ENCODE results near the gene NOP9. TPM values are rescaled to one million over a fixed set of nuclear protein-coding genes. Genes with fewer than 3 reads are reported as not detected.
A peak's percentile ranks its signal among the peaks of the same experiment; 100 is the strongest.

Gene NOP9
- total and polyA plus RNA-seq, 2 experiments from 2014 or later, result 2.5 to 23.7 TPM

DNA sequence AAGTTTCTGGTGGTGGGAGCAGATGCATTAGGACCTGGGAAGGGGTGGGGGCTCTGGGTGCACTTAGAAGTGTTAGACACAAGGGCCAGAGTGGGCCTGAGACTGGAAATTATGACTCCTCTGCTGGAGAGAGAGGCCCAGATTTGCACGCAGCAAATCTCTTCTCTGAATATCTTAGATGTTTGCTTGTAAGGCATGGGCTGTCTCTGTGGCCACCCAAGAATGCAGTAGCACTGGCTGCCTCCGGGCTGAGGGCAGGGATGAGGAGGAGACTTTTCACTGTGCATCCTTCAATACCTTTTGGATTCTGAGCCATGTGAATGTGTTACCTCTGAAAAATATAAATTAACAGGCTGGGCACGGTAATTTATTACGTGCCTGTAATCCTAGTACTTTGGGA lies 14.3 kb upstream of the NOP9 start:
- Histone ChIP-seq H3K9me2 (ENCODE audit: insufficient read depth) (no peaks in the 10 kb centered on the region), H3K4me2 (ENCODE audit: unreplicated experiment) (no peak overlapping the region), H3K9ac (no peak overlapping the region), H3K27ac (no peak overlapping the region), H3K27me3 (replicated peaks; ENCODE audit: insufficient read depth) (no peaks in the 10 kb centered on the region), H3K4me1 (ENCODE audit: insufficient read depth) (peaks cover 7% of the 10 kb centered on the region; the same call in 1 of the 2 replicates), H4K20me1 (ENCODE audit: insufficient read depth) (no peaks in the 10 kb centered on the region), H3K9me3 (ENCODE audit: low read depth) (no peaks in the 10 kb centered on the region), H3K4me3 (no peak overlapping the region), H3F3A (ENCODE audit: insufficient read depth) (no peaks in the 10 kb centered on the region), H3K79me2 (ENCODE audit: insufficient read depth) (no peaks in the 10 kb centered on the region), H2AFZ (no peak overlapping the region), H3K36me3 (ENCODE audit: low read depth) (no peaks in the 10 kb centered on the region)
- no peak for TF ChIP-seq EZH2phosphoT487 (IDR thresholded peaks at IDR 0.05; ENCODE audit: insufficient read depth, low read depth)
- TF ChIP-seq EZH2 (IDR thresholded peaks at IDR 0.05; ENCODE audit: insufficient read depth, poor library complexity, severe bottlenecking), result no peak
- 33 to 42% methylated on average over 4 of the region's 4 CpGs for WGBS, 2 experiments (ENCODE audit: low coverage in 1 of 2, low lambda C conversion rate in 2 of 2, missing lambda C conversion rate in 2 of 2)
- peak; percentile 45 for DNase-seq
- in situ Hi-C loops (cut with MboI), result no loop called here

DNA sequence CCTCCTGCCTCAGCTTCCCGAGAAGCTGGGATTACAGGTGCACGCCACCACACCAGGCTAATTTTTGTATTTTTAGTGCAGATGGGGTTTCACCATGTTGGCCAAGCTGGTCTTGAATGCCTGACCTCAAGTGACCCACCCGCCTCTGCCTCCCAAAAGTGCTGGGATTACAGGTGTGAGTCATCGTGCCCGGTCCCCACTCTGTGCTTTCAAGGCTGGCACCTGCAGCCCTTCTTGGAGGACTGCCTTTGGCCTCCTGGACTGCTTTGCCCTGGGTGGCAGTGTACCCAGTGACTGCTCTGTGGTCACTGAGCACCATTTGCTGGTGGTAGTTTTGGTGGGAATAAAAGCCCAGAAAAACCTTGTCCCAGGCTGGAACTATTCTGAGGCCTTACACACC lies 12.7 kb upstream of the NOP9 start:
- no peak for TF ChIP-seq EZH2 (IDR thresholded peaks at IDR 0.05; ENCODE audit: insufficient read depth, poor library complexity, severe bottlenecking)
- DNase-seq, result no peak
- in situ Hi-C loops (cut with MboI), result no loop called here
- Histone ChIP-seq H3K4me3 (no peak overlapping the region), H3K4me1 (ENCODE audit: insufficient read depth) (no peaks in the 10 kb centered on the region), H3K9me2 (ENCODE audit: insufficient read depth) (no peaks in the 10 kb centered on the region), H3K9me3 (ENCODE audit: low read depth) (no peaks in the 10 kb centered on the region), H3K79me2 (ENCODE audit: insufficient read depth) (no peaks in the 10 kb centered on the region), H3K9ac (no peak overlapping the region), H3K27ac (no peak overlapping the region), H3K36me3 (ENCODE audit: low read depth) (no peaks in the 10 kb centered on the region), H3K27me3 (replicated peaks; ENCODE audit: insufficient read depth) (no peaks in the 10 kb centered on the region), H2AFZ (no peak overlapping the region), H3F3A (ENCODE audit: insufficient read depth) (no peaks in the 10 kb centered on the region), H4K20me1 (ENCODE audit: insufficient read depth) (no peaks in the 10 kb centered on the region), H3K4me2 (ENCODE audit: unreplicated experiment) (no peak overlapping the region)
- 97 to 100% methylated on average over 5 of the region's 5 CpGs for WGBS, 2 experiments (ENCODE audit: low coverage in 1 of 2, low lambda C conversion rate in 2 of 2, missing lambda C conversion rate in 2 of 2)

DNA sequence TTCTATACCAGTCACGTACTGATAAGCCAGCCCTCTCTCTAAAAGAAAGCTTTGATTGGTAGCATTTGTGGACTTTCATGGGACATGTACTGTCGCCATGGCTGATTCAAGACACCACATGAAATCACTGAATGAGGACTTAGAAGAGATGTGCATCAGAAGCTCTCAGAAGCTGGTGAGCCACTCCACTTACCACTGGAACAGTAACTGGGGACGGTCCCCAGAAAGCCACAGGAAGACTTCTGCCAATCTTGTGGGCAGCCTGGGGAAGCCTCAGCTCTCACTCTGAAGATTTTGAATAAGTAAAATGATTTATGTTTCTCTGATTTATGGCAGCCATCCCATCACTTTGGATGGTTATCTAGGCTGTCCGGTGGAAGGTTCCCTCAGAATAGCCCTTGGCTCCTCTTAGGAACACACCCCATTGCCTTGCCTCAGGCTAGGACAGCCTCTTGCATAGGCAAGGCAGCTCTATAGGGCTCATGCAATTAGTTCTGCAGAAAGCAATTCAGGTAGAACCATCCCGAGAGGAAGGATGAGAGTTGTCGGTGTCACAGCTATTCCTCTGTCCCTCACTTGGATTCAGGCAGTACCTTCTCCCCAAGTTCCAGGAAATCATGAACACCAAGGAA lies 9.9 kb upstream of the NOP9 start:
- no peak overlapping the region for H3K9ac ChIP-seq
- no peak for DNase-seq
- no peak for TF ChIP-seq EZH2phosphoT487 (IDR thresholded peaks at IDR 0.05; ENCODE audit: insufficient read depth, low read depth)
- no peak for TF ChIP-seq EZH2 (IDR thresholded peaks at IDR 0.05; ENCODE audit: insufficient read depth, poor library complexity, severe bottlenecking)
- no peaks in the 10 kb centered on the region for H3K9me2 ChIP-seq (ENCODE audit: insufficient read depth)
- no peaks in the 10 kb centered on the region for H3F3A ChIP-seq (ENCODE audit: insufficient read depth)
- H3K27ac ChIP-seq, result no peak overlapping the region
- WGBS, 2 experiments (ENCODE audit: low coverage in 1 of 2, low lambda C conversion rate in 2 of 2, missing lambda C conversion rate in 2 of 2), result 76 to 80% methylated on average over 6 of the region's 6 CpGs
- H4K20me1 ChIP-seq (ENCODE audit: insufficient read depth), result no peaks in the 10 kb centered on the region
- H3K9me3 ChIP-seq (ENCODE audit: low read depth), result no peaks in the 10 kb centered on the region
- no peaks in the 10 kb centered on the region; the same call in 1 of the 2 replicates for H3K36me3 ChIP-seq (ENCODE audit: low read depth)
- H3K4me1 ChIP-seq (ENCODE audit: insufficient read depth), result no peaks in the 10 kb centered on the region
- H3K4me3 ChIP-seq, result no peak overlapping the region
- in situ Hi-C loops (cut with MboI), result loop anchor here (10.0 kb wide), 1 partner anchor 45 kb away; the partner anchor contains the start of gene TINF2
- no peaks in the 10 kb centered on the region for H3K79me2 ChIP-seq (ENCODE audit: insufficient read depth)
- H2AFZ ChIP-seq, result no peak overlapping the region
- H3K27me3 ChIP-seq (replicated peaks; ENCODE audit: insufficient read depth), result no peaks in the 10 kb centered on the region
- H3K4me2 ChIP-seq (ENCODE audit: unreplicated experiment), result no peak overlapping the region

DNA sequence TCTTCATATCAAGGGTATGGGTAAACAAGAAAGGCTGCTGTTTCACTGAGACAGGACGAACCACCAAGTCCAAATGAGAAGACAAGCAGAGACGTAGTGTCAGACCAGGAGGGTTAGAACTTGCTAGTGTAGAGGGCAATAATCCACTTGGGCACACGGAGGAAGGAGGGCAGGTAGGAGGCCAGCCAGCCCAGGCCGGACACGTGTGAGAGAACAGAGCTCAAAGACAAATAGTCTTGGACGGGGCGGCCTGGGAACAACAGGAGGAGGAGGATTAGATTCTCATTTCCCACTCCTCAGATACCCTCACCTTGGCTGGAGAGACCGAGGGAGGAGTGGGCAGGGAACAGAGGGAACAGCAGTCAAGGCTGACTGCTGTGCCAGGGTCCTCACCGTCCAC lies 8.9 kb upstream of the NOP9 start:
- TF ChIP-seq EZH2 (IDR thresholded peaks at IDR 0.05; ENCODE audit: insufficient read depth, poor library complexity, severe bottlenecking), result no peak
- no peak for TF ChIP-seq EZH2phosphoT487 (IDR thresholded peaks at IDR 0.05; ENCODE audit: insufficient read depth, low read depth)
- H3K79me2 ChIP-seq (ENCODE audit: insufficient read depth), result no peaks in the 10 kb centered on the region
- no peaks in the 10 kb centered on the region for H3F3A ChIP-seq (ENCODE audit: insufficient read depth)
- no peak for DNase-seq
- 85% methylated on average over 9 of the region's 9 CpGs for WGBS, 2 experiments (ENCODE audit: low coverage in 1 of 2, low lambda C conversion rate in 2 of 2, missing lambda C conversion rate in 2 of 2)
- in situ Hi-C loops (cut with MboI), result loop anchor here (10.0 kb wide), 1 partner anchor 46 kb away; the partner anchor contains the start of gene TINF2
- H3K27ac ChIP-seq, result no peak overlapping the region
- H3K36me3 ChIP-seq (ENCODE audit: low read depth), result peaks cover 2% of the 10 kb centered on the region; the same call in 1 of the 2 replicates
- H3K4me3 ChIP-seq, result no peak overlapping the region
- no peak overlapping the region for H2AFZ ChIP-seq
- no peaks in the 10 kb centered on the region for H4K20me1 ChIP-seq (ENCODE audit: insufficient read depth)
- H3K4me1 ChIP-seq (ENCODE audit: insufficient read depth), result no peaks in the 10 kb centered on the region
- H3K9ac ChIP-seq, result no peak overlapping the region
- no peaks in the 10 kb centered on the region for H3K9me3 ChIP-seq (ENCODE audit: low read depth)
- H3K27me3 ChIP-seq (replicated peaks; ENCODE audit: insufficient read depth), result no peaks in the 10 kb centered on the region
- no peaks in the 10 kb centered on the region for H3K9me2 ChIP-seq (ENCODE audit: insufficient read depth)
- no peak overlapping the region for H3K4me2 ChIP-seq (ENCODE audit: unreplicated experiment)

Measured in GM23248 (cell line).